ENCODE measurements around the gene LRRC47. TPM values are rescaled to one million over a fixed set of nuclear protein-coding genes. Genes with fewer than 3 reads are reported as not detected.

The LRRC47 gene
- total RNA-seq, 1 donor from 2014 or later: 34.2 TPM

DNA sequence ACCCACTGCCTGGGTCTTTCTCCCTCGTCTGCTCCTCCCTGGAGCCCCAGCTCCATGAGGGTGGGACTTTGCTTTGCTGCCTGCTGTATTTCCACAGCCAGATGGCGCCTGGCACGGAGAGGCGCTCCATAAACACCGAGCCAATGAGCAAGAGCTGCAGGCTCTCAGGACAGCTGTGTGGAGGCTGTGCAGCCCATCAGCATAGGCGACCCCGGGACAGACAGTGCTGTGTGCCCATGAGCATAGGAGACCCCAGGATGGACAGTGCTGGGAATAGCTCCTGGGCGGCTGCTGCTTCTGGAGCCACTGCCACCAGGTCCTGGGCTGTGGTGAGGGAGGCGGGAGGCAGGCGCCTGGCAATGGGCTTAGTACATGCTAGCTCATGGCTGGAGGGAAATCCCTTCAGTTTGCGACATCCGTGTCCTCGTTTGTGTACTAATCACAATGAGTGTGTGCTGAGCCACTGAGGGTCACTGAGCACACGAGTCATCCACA is 31.6 kb upstream of the LRRC47 start:
- H3K36me3 ChIP-seq: peaks cover 88% of the 10 kb centered on the region
- no peaks in the 10 kb centered on the region for H3K9me3 ChIP-seq
- no peaks in the 10 kb centered on the region for H3K4me1 ChIP-seq
- intact Hi-C loops (cut with DNase I): no loop called here
- H3K4me3 ChIP-seq: no peak overlapping the region
- no peaks in the 10 kb centered on the region for H3K27me3 ChIP-seq
- no peak overlapping the region for H3K27ac ChIP-seq
- ATAC-seq (no peak), DNase-seq (peak; percentile 34)
- TF ChIP-seq, protein P1, sequence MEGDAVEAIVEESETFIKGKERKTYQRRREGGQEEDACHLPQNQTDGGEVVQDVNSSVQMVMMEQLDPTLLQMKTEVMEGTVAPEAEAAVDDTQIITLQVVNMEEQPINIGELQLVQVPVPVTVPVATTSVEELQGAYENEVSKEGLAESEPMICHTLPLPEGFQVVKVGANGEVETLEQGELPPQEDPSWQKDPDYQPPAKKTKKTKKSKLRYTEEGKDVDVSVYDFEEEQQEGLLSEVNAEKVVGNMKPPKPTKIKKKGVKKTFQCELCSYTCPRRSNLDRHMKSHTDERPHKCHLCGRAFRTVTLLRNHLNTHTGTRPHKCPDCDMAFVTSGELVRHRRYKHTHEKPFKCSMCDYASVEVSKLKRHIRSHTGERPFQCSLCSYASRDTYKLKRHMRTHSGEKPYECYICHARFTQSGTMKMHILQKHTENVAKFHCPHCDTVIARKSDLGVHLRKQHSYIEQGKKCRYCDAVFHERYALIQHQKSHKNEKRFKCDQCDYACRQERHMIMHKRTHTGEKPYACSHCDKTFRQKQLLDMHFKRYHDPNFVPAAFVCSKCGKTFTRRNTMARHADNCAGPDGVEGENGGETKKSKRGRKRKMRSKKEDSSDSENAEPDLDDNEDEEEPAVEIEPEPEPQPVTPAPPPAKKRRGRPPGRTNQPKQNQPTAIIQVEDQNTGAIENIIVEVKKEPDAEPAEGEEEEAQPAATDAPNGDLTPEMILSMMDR (IDR thresholded peaks at IDR 0.05): no peak

DNA sequence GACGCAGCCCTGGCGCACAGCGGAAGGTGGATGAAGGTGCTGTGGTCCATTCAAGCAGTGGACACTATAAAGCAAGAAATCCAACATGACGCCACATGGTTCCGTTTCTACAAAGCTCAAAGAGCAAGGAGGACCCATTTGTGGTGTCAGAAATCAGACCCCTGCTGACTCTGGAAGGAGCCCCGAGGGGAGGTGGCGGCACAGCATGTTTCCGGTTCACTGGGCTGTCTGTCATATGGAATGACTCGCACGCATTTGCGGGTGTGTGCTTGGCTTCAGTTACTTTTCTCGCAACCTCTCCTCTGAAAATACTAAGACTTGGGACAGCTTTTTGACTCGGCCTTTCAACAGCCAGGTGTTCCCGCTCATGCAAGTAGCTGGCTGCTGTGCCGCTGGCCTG is 29.1 kb upstream of the LRRC47 start:
- no peak overlapping the region for H3K27ac ChIP-seq
- ATAC-seq (no peak), DNase-seq (peak; percentile 15)
- TF ChIP-seq, protein P1 (IDR thresholded peaks at IDR 0.05): no peak
- intact Hi-C loops (cut with DNase I): no loop called here
- no peaks in the 10 kb centered on the region for H3K9me3 ChIP-seq
- no peaks in the 10 kb centered on the region for H3K4me1 ChIP-seq
- no peaks in the 10 kb centered on the region for H3K27me3 ChIP-seq
- no peak overlapping the region for H3K4me3 ChIP-seq
- peaks cover 90% of the 10 kb centered on the region for H3K36me3 ChIP-seq

DNA sequence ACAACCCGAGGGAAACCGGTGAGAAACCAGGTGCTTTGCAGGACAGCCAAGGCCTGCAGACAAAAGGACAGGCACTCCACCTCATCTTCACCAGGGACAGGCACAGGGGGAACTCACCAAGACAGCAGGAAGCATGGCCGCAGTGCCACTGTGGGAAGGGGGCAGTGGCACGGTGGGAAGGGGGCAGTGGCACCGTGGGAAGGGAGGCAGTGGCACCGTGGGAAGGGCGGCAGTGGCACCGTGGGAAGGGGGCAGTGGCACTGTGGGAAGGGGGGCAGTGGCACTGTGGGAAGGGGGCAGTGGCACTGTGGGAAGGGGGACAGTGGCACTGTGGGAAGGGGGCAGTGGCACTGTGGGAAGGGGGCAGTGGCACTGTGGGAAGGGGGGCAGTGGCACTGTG is 28.4 kb upstream of the LRRC47 start:
- Histone ChIP-seq H3K36me3 (peaks cover 88% of the 10 kb centered on the region), H3K27ac (no peak overlapping the region), H3K4me1 (no peaks in the 10 kb centered on the region), H3K4me3 (no peak overlapping the region), H3K27me3 (no peaks in the 10 kb centered on the region), H3K9me3 (no peaks in the 10 kb centered on the region)
- intact Hi-C loops (cut with DNase I): no loop called here
- TF ChIP-seq, protein P1 (IDR thresholded peaks at IDR 0.05): no peak
- DNase-seq: peak; percentile 37
- no peak for ATAC-seq

DNA sequence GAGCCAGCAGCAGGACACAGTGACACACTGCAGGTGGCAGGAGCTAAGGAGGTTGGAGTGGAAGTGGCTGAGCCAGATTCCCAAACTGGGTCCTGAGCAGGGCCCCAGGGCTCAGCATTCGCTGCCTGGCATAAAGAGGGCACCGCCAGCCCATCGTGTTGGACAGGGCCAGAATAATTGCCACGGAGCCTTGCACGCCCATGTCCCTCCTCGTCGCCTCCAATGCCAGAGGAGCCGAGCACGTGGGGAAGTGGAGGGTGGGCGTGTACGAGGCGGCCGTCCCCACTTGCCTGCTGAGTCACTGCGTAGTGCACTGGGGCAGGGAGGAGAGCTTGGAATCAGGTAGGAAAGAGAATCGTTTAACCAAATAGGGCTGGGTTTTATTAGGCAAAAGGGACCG is 26.1 kb upstream of the LRRC47 start:
- peaks cover 68% of the 10 kb centered on the region for H3K36me3 ChIP-seq
- TF ChIP-seq, protein P1 (IDR thresholded peaks at IDR 0.05): no peak
- no peak overlapping the region for H3K4me3 ChIP-seq
- H3K27me3 ChIP-seq: no peaks in the 10 kb centered on the region
- no peak for ATAC-seq
- H3K4me1 ChIP-seq: no peaks in the 10 kb centered on the region
- intact Hi-C loops (cut with DNase I): no loop called here
- no peaks in the 10 kb centered on the region for H3K9me3 ChIP-seq
- peak; percentile 36 for DNase-seq
- H3K27ac ChIP-seq: no peak overlapping the region

DNA sequence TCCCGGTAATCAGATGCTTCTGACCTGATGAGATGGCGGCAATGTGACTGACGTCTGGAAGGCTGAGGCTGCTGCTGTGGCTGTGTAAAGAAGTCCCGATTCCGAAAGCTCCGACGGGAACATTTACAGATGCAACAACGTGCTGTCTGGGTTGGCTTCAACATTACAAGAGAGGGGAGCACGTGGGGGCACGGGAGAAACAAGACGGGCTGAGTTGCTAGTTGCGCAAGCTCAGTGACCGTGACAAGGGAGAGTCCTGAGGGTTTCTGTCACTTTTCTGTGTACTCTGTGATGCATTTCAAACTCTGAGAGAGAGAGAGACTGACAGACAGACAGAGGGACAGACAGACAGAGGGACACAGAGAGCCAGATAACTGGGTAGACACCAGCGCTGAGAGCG is 25.6 kb upstream of the LRRC47 start:
- H3K4me3 ChIP-seq: no peak overlapping the region
- TF ChIP-seq, protein P1 (IDR thresholded peaks at IDR 0.05): no peak
- DNase-seq (peak; percentile 19), ATAC-seq (no peak)
- intact Hi-C loops (cut with DNase I): no loop called here
- no peaks in the 10 kb centered on the region for H3K4me1 ChIP-seq
- no peaks in the 10 kb centered on the region for H3K9me3 ChIP-seq
- H3K27me3 ChIP-seq: no peaks in the 10 kb centered on the region
- peaks cover 63% of the 10 kb centered on the region for H3K36me3 ChIP-seq
- no peak overlapping the region for H3K27ac ChIP-seq

DNA sequence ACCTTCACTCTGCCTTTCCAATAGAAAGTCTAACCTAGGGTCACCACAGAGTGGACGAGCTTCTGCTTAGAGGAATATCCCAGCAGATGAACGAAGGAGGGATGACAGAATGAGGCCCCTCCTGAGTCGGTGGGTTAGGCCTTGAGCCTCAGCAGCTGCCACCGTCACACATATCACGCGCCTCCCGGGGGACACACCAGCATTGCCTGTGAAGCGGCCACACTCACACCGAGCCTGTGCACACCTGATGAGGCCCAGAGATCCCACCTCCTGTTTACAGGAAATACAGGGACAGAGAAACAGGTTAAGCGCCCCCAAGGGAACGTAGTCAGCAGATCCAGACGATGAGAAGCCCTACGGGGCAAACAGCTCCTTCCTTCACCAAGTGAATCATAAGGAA is 25.1 kb upstream of the LRRC47 start:
- Histone ChIP-seq H3K4me1 (no peaks in the 10 kb centered on the region), H3K27me3 (no peaks in the 10 kb centered on the region), H3K36me3 (peaks cover 60% of the 10 kb centered on the region), H3K27ac (no peak overlapping the region), H3K9me3 (no peaks in the 10 kb centered on the region), H3K4me3 (no peak overlapping the region)
- intact Hi-C loops (cut with DNase I): no loop called here
- TF ChIP-seq, protein P1 (IDR thresholded peaks at IDR 0.05): no peak
- ATAC-seq: no peak
- peak; percentile 49 for DNase-seq
